ENCODE data around the gene MYOC.
"Not testable (repeated sequence)": the region's sequence is repeated elsewhere in the genome, so short reads cannot be mapped to it uniquely, and the experiment has no call there.

Gene MYOC

GRCh38 chr1:171653796-171654195, 1.3 kb upstream of the MYOC start:
- no peak for DNase-seq (ENCODE audit: low read depth)

- DNase-seq (ENCODE audit: low read depth): no peak
Observed at GRCh38 chr1:171646249-171646560, 6.3 kb downstream of the MYOC start.

- DNase-seq (ENCODE audit: low read depth): no peak
Observed at GRCh38 chr1:171645553-171646248, 6.8 kb downstream of the MYOC start.

GRCh38 chr1:171644805-171645483, 7.5 kb downstream of the MYOC start:
- DNase-seq (ENCODE audit: low read depth): peak; percentile 89

GRCh38 chr1:171643156-171643555, 9.3 kb downstream of the MYOC start:
- DNase-seq (ENCODE audit: low read depth): no peak

GRCh38 chr1:171642197-171642596, 10.3 kb downstream of the MYOC start:
- no peak for DNase-seq (ENCODE audit: low read depth)

- no peak for DNase-seq (ENCODE audit: low read depth)
Observed at GRCh38 chr1:171641076-171641864, 11.2 kb downstream of the MYOC start.

GRCh38 chr1:171640225-171640624, 12.3 kb downstream of the MYOC start:
- DNase-seq (ENCODE audit: low read depth): no peak

GRCh38 chr1:171637928-171638576, 14.4 kb downstream of the MYOC start:
- no peak for DNase-seq (ENCODE audit: low read depth)

- DNase-seq (ENCODE audit: low read depth): no peak
Observed at GRCh38 chr1:171636141-171636540, 16.3 kb downstream of the MYOC start.

- DNase-seq (ENCODE audit: low read depth): no peak
Observed at GRCh38 chr1:171635661-171636060, 16.8 kb downstream of the MYOC start.

- no peak for DNase-seq (ENCODE audit: low read depth)
Observed at GRCh38 chr1:171628225-171628624, 24.3 kb downstream of the MYOC start.

- DNase-seq (ENCODE audit: low read depth): no peak
Observed at GRCh38 chr1:171627020-171627419, 25.5 kb downstream of the MYOC start.

- DNase-seq (ENCODE audit: low read depth): no peak
Observed at GRCh38 chr1:171625225-171625624, 27.3 kb downstream of the MYOC start.

GRCh38 chr1:171623651-171624331, 28.7 kb downstream of the MYOC start:
- DNase-seq (ENCODE audit: low read depth): no peak

- DNase-seq (ENCODE audit: low read depth): no peak
Observed at GRCh38 chr1:171622152-171622462, 30.4 kb downstream of the MYOC start, which contains the start of gene MYOCOS. Gene MYOCOS, plus strand, starts transcription at chr1:171622243. Its CDS starts 1,641 bp downstream, at chr1:171623884.

- no peak for DNase-seq (ENCODE audit: low read depth)
Observed at GRCh38 chr1:171616586-171616985, 35.9 kb downstream of the MYOC start.

GRCh38 chr1:171615122-171615906, 37.2 kb downstream of the MYOC start:
- DNase-seq (ENCODE audit: low read depth): not testable (repeated sequence)

GRCh38 chr1:171613282-171613681, 39.2 kb downstream of the MYOC start:
- no peak for DNase-seq (ENCODE audit: low read depth)

GRCh38 chr1:171611306-171611705, 41.2 kb downstream of the MYOC start:
- DNase-seq (ENCODE audit: low read depth): no peak

- DNase-seq (ENCODE audit: low read depth): no peak
Observed at GRCh38 chr1:171610385-171610784, 42.1 kb downstream of the MYOC start.

Measured in CMK (cell line).